GM21526 (cell line): ENCODE results near the gene WIZ.
"Not testable (repeated sequence)": the region's sequence is repeated elsewhere in the genome, so short reads cannot be mapped to it uniquely, and the experiment has no call there.

ENCODE experiments used
- ATAC-seq: cut with Tn5 transposase; IDR thresholded peaks from one replicate; pipeline ENCODE4 v1.9.1; 2021; ENCODE audit warnings: moderate library complexity; ENCODE audit not compliant: unreplicated experiment, low FRiP score

Gene WIZ

DNA sequence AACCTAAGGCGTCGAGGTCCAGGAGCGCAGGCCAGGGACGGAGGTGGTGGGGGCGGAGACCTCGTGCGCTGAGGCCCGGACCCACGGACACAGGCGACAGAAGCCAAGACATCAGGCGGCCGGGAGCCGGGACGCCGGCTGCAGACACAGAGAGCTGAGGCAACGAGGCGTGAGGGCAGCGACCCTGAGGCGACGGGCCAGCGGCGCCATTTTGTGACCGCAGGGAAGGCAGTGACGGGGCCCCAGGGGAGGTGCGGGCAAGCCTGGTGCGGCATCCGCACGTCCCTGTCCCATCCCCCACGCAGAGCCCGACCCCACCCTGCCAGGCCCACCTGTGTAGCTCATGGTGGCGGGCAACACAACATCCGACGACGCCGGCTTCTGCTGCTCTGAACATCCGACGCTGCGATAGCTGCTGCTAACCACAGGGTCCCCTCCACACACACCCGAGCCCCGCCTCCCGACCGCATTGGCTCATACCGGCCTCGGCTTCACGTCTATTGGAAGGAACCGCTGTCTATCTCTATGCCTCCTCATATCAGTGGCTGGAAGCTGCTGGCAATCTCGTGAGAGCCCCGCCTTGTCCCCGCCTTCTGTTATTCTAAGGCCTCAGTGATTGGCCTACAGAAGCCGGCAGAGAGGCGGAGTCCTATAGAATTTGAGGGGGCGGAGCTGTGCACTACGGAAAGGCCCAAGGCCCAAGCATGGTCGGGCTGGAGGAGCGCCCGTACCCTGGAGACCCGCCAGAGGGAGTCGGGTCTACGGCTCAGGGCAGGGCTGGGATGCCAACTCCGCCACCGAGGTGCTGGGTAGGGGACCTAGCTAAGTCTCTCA, 31.0 kb downstream of the WIZ start, which contains the start of gene AKAP8L:
AKAP8L (minus strand) TSS at position 410 of the 834 bp plus-strand sequence; CDS start at position 345, 65 bp downstream.
- ATAC-seq, result peak; percentile 85

DNA sequence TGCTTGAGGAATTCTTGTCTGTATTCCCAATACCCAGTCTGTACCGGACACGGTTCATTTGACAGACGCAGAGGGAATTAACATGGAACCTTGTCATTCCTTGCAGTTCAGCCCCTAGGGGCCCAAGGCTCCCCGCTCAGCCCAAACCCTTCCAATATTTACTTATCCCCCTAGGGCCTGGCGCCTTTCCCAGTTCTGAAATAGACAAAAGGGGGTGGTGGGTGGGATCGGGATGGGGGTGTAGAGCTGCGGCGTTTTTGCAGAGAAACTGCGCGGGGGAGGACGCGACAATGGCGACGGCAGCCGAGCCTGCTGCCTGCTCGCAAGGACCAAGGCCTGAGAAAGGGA, 31.6 kb downstream of the WIZ start:
- ATAC-seq, result no peak

GRCh38 chr19:15417699-15418098, 32.1 kb downstream of the WIZ start:
- ATAC-seq, result no peak

- no peak for ATAC-seq
Observed at GRCh38 chr19:15412832-15413231, 36.9 kb downstream of the WIZ start.

DNA sequence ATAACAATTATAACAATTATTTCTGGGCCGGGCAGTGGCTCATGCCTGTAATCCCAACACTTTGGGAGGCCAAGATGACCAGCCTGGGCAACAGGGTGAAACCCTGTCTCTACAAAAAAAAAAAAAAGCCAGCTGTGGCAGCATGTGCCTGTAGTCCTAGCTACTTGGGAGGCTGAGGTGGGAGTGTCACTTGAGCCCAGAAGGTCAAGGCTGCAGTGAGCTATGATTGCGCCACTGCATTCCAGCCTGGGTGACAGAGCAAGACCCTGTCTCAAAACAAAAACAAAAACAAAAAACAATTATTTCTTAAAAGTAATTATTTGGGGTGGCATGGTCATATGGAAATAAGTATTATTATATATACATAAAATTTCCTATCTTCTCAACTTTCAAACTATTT, 38.4 kb downstream of the WIZ start:
- not testable (repeated sequence) for ATAC-seq

- ATAC-seq, result no peak
Observed at GRCh38 chr19:15404780-15405211, 45.0 kb downstream of the WIZ start.

DNA sequence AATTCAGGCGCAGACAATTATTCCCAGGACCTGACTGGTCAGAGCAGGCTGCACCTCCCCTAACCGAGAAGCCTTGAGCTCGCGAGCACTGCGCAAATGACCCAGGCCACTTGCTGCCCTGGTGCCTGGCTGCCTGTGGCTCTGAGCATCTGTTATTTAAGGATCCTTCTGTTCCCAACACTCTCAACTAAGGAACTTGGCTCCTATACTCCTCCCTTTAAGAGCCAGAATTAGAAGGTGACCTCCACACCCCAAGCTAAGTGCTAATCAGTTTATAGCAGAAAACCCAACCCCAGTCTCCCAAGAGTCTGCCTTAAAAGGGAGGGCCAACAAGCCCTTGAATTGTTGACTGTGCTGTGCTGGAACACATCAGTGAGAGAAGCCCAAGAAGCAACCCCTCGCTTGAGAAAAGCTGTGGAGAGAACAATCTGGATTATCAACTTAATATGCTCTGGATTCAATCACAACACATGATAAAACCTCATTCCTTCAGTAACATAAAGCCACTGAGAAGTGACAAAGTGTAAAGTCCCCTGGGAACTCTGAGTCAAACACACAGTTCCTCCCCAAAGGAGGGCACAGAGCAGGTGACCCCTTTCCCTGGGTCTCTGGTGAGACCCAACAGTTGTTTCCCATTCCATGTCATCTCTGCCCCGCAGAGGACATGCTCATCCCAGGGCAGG, 45.5 kb downstream of the WIZ start:
- no peak for ATAC-seq

DNA sequence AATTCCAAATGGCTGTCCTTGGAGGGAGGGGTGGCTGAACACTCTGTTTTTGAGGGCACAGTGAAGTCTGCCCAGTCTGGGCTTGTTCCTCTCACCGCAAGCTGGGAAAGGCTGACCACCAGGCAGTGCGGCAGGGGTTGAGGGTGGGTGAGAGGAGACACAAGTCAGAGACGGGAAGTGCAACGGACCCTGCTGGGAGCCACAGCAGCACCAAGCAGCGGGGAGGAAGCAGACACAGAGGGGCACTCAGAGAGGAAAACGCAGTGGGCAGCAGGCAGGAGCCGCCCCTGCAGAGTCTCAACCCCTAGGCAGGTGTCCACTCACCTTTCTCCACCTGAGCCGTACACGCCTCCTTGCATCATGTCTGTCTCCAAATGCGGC, 46.6 kb downstream of the WIZ start:
- no peak for ATAC-seq

DNA sequence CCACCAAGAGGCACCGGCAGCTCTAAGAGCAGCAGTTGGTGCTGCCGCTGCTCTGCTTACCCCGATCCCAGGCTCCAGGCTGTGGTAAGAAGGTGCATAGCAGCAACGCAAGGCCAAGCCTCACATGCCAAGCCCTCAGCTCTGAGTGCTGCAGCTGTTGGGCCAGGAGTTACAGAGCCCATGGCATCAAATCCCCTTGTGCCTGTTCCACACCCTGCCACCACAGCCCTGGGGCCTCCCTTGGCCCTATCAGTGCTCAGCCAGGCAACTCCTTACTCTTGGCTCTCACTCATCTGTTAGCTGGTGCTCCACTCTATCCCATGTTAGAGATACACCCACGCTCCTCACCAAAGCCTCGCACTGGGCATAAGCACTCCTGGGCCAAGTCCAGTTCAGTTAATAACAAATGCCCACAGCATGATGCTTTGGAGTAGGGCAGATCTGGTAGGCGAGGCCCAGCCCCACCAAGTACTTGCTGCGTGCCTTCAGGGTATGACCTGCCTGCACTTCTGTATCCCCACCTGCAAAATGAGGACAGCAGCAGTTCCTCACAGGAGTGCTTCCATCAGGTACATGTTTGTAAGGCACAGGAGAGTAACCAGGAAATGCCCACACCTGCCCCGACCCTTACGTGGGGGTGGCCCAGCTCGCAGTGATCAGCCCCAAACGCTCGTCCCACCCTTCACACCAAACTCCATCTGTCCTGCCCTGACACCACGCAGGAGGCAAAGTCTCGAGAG, 47.2 kb downstream of the WIZ start:
- ATAC-seq, result no peak

DNA sequence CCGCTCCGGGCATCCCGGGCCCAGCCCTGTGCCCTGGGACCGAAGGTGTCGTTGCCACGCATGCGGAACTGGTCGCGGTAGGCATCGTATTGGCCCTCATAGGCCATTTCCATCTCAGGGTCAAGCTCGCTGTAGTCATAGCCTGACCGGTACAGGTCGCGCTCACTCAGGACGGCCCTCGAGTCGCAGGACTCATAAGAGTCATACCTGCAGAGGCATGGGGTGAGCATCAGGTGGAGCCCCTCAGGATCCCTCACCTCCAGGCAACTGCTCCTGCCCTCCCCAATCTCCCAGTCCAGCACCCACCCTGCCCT, 48.4 kb downstream of the WIZ start:
- no peak for ATAC-seq

DNA sequence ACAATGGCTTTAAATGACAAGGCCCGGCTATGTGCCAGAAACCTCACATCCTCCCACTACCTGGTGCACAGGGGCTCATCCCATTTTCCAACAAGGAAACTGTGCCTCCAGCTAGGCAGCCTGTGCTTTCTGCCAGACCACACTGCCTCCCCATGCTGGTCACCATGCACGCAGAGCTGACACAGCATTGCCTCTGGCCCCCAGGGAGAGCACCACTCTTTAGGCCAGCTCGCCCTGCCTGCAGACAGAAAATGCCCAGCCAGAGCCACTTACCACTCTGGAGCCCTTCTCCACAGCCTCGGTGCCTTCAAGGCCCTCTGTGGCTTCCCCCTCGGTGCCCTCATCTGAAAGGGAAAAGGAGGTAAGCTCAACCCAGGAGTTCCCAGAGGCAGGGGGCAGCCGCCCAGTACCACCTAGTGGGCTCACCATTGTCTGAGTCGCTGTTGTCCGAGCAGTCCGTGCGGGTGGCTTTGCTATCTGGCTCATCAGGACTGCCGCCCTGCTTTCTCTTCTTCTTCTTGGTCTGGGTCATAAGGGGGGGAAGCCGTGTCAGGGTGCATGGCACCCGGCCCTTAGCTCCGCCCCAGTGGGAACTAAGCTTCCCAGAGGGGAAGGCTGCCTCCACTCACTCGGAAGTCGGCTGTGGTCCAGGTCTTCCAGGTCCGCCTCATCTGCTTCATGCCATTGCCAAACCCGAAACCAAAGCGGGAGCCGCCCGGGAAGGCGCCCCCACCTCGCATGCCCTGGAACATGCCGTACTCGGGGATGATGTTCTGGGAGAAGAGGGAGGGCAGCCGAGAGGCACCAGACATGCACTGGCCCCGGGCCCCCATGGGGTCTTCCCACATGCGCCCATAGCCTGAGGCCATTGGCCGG, 49.0 kb downstream of the WIZ start:
- no peak for ATAC-seq

- no peak for ATAC-seq
Observed at GRCh38 chr19:15399635-15400034, 50.1 kb downstream of the WIZ start.

- ATAC-seq, result no peak
Observed at GRCh38 chr19:15399234-15399515, 50.6 kb downstream of the WIZ start.

GRCh38 chr19:15398501-15399233, 51.1 kb downstream of the WIZ start:
- no peak for ATAC-seq

DNA sequence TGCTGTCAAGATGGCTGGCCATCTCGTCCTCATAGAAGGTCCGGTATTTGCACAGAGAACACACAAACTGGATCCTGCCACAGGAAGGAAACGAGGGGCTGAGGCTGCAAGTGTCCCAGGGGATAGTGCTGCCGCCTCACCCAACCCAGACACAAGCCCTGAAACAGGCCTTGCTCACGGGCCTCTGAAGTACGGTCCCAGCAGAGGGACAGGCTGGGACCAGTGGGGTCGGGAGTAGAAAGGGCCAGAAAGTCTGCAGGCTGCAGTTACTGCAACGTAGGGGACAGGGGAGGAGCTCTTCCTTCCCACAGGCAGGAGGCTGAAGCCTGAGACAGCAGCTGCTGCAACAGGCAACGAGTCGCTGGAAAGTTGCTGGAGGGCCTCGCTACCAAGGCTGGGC, 52.0 kb downstream of the WIZ start:
- no peak for ATAC-seq

DNA sequence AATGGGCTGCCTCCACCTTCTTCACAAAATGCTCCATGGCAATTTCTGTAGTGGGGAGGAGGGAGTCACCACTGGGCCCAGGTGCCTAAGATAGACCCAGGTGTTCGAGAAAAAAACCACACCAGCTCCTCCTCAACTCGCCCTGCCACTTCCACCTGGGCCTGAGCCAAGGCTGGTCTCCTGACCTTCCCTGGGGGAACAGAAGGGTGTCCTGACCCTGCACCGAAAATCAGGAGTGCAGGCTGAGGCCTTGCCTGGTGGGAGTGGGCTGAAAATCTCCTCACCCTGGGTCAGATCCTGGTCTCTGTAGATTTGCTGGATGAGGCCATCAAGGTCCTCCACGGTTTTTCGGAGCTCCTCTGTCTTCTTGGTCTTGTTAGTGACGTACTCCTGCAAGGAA, 52.5 kb downstream of the WIZ start:
- no peak for ATAC-seq

GRCh38 chr19:15396436-15396835, 53.3 kb downstream of the WIZ start:
- ATAC-seq, result no peak

DNA sequence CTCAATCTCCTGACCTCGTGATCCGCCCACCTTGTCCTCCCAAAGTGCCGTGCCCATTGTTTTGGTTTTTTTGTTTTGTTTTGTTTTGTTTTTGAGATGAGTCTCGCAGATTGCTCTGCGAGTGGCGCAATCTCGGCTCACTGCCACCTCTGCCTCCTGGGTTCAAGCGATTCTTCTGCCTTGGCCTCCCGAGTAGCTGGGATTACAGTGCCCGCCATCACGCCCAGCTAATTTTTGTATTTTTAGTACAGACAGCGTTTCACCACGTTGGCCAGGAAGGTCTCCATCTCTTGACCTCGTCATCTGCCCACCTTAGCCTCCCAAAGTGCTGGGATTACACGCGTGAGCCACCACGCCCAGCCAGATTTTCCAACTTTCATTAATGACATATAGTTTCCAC, 54.5 kb downstream of the WIZ start:
- ATAC-seq, result not testable (repeated sequence)

- ATAC-seq, result no peak
Observed at GRCh38 chr19:15394426-15394825, 55.3 kb downstream of the WIZ start.

- no peak for ATAC-seq
Observed at GRCh38 chr19:15393963-15394362, 55.8 kb downstream of the WIZ start.
